Measurements from ENCODE around the gene ZEB1. TPM values are rescaled to one million over a fixed set of nuclear protein-coding genes. Genes with fewer than 3 reads are reported as not detected.

Gene ZEB1
- total and polyA plus RNA-seq, 9 of the 15 experiments (the other 6 are each of a cell fraction or from before 2014, with no cell fraction given), result 2.1 to 8.4 (median 4.9) TPM

DNA sequence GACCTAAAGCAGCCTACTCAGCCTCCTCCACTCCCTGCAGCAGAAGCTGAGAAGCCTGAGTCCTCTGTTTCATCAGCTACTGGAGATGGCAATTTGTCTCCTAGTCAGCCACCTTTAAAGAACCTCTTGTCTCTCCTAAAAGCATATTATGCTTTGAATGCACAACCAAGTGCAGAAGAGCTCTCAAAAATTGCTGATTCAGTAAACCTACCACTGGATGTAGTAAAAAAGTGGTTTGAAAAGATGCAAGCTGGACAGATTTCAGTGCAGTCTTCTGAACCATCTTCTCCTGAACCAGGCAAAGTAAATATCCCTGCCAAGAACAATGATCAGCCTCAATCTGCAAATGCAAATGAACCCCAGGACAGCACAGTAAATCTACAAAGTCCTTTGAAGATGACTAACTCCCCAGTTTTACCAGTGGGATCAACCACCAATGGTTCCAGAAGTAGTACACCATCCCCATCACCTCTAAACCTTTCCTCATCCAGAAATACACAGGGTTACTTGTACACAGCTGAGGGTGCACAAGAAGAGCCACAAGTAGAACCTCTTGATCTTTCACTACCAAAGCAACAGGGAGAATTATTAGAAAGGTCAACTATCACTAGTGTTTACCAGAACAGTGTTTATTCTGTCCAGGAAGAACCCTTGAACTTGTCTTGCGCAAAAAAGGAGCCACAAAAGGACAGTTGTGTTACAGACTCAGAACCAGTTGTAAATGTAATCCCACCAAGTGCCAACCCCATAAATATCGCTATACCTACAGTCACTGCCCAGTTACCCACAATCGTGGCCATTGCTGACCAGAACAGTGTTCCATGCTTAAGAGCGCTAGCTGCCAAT is 202.2 kb downstream of the ZEB1 start (continued):
- TF ChIP-seq PHTF2 (CRISPR knock-in tag; IDR thresholded peaks at IDR 0.05) (no peak), PRPF4 (IDR thresholded peaks at IDR 0.05; ENCODE audit: insufficient read depth, low read depth, low read length, poor library complexity, severe bottlenecking) (no peak), ZNF384 (IDR thresholded peaks at IDR 0.05; ENCODE audit: low read depth, low read length) (no peak), MCM3 (IDR thresholded peaks at IDR 0.05) (no peak), ZBTB33 (CRISPR knock-in tag; IDR thresholded peaks at IDR 0.05) (no peak), MAFF (IDR thresholded peaks at IDR 0.05; ENCODE audit: low read length) (peak; percentile 61; the same call in 1 of the 2 replicates), ZNF316 (IDR thresholded peaks at IDR 0.05) (peak; percentile 82), PCBP1 (IDR thresholded peaks at IDR 0.05; ENCODE audit: low read depth, low read length, poor library complexity, severe bottlenecking) (no peak), PCBP2 (IDR thresholded peaks at IDR 0.05; ENCODE audit: low read depth, low read length, poor library complexity, severe bottlenecking) (no peak), SREBF2 (CRISPR knock-in tag; IDR thresholded peaks at IDR 0.05) (no peak), KLF13 (tag; IDR thresholded peaks at IDR 0.05; ENCODE audit: borderline replicate concordance, low read depth) (no peak), TRIM25 (IDR thresholded peaks at IDR 0.05; ENCODE audit: borderline replicate concordance) (no peak)
- TF ChIP-seq, protein P1, sequence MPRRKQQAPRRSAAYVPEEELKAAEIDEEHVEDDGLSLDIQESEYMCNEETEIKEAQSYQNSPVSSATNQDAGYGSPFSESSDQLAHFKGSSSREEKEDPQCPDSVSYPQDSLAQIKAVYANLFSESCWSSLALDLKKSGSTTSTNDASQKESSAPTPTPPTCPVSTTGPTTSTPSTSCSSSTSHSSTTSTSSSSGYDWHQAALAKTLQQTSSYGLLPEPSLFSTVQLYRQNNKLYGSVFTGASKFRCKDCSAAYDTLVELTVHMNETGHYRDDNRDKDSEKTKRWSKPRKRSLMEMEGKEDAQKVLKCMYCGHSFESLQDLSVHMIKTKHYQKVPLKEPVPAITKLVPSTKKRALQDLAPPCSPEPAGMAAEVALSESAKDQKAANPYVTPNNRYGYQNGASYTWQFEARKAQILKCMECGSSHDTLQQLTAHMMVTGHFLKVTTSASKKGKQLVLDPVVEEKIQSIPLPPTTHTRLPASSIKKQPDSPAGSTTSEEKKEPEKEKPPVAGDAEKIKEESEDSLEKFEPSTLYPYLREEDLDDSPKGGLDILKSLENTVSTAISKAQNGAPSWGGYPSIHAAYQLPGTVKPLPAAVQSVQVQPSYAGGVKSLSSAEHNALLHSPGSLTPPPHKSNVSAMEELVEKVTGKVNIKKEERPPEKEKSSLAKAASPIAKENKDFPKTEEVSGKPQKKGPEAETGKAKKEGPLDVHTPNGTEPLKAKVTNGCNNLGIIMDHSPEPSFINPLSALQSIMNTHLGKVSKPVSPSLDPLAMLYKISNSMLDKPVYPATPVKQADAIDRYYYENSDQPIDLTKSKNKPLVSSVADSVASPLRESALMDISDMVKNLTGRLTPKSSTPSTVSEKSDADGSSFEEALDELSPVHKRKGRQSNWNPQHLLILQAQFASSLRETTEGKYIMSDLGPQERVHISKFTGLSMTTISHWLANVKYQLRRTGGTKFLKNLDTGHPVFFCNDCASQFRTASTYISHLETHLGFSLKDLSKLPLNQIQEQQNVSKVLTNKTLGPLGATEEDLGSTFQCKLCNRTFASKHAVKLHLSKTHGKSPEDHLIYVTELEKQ (CRISPR knock-in tag; IDR thresholded peaks at IDR 0.05), result no peak
- TF ChIP-seq, protein P2, sequence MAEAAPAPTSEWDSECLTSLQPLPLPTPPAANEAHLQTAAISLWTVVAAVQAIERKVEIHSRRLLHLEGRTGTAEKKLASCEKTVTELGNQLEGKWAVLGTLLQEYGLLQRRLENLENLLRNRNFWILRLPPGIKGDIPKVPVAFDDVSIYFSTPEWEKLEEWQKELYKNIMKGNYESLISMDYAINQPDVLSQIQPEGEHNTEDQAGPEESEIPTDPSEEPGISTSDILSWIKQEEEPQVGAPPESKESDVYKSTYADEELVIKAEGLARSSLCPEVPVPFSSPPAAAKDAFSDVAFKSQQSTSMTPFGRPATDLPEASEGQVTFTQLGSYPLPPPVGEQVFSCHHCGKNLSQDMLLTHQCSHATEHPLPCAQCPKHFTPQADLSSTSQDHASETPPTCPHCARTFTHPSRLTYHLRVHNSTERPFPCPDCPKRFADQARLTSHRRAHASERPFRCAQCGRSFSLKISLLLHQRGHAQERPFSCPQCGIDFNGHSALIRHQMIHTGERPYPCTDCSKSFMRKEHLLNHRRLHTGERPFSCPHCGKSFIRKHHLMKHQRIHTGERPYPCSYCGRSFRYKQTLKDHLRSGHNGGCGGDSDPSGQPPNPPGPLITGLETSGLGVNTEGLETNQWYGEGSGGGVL (CRISPR knock-in tag; IDR thresholded peaks at IDR 0.05), result no peak
- TF ChIP-seq, protein P3, sequence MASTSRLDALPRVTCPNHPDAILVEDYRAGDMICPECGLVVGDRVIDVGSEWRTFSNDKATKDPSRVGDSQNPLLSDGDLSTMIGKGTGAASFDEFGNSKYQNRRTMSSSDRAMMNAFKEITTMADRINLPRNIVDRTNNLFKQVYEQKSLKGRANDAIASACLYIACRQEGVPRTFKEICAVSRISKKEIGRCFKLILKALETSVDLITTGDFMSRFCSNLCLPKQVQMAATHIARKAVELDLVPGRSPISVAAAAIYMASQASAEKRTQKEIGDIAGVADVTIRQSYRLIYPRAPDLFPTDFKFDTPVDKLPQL (IDR thresholded peaks at IDR 0.05; ENCODE audit: extremely low read depth, insufficient read length), result no peak
